Left ventricle myocardium inferior (tissue), 1 donor: Measurements from ENCODE around the gene PKIG. TPM values are rescaled to one million over a fixed set of nuclear protein-coding genes. Genes with fewer than 3 reads are reported as not detected.

Experiments used
- DNase-seq: peaks from one replicate; pipeline ENCODE4 v3.0.0-alpha.2; 2020
- H3K27ac ChIP-seq: fragments of 200-600 bp; replicated peaks from 2 replicates; pipeline ENCODE4 v1.8.0; 2021
- H3K27me3 ChIP-seq: fragments of 200-600 bp; 2 replicates; pipeline ENCODE4 v1.8.0; 2021; ENCODE audit warnings: low read depth
- H3K36me3 ChIP-seq: fragments of 200-600 bp; 2 replicates; pipeline ENCODE4 v1.8.0; 2021
- H3K4me1 ChIP-seq: fragments of 200-600 bp; 2 replicates; pipeline ENCODE4 v1.8.0; 2021
- H3K4me3 ChIP-seq: fragments of 200-600 bp; 2 replicates; pipeline ENCODE4 v1.8.0; 2021; ENCODE audit warnings: mild to moderate bottlenecking, moderate library complexity
- H3K9me3 ChIP-seq: fragments of 200-600 bp; replicated peaks from 2 replicates; pipeline ENCODE4 v1.8.0; 2021
- intact Hi-C: fragments of 100-400 bp; cut with micrococcal nuclease; formaldehyde crosslinking; loops from one replicate; pipeline ENCODE4 v1.11.0; 2022
- total RNA-seq: library from RNA; stranded (reverse); fragmentation: NEBNext Ultra II Directional; extraction: Animal tissue kit (Norgen Biotek cat#: 25700); gene quantifications from one replicate; pipeline ENCODE4 v1.2.1, GENCODE V29; 2021
- TF ChIP-seq, protein P1 (sequence below): fragments of 200-600 bp; IDR thresholded peaks from 2 replicates; pipeline ENCODE4 v1.8.0; 2021; ENCODE audit warnings: antibody characterized with exemption, mild to moderate bottlenecking, borderline replicate concordance
- donor health status: DM: no; HTN: yes; CAD: no; lungs with severe emphysema.

PKIG gene
- total RNA-seq, 1 donor from 2014 or later, result 172 TPM

DNA sequence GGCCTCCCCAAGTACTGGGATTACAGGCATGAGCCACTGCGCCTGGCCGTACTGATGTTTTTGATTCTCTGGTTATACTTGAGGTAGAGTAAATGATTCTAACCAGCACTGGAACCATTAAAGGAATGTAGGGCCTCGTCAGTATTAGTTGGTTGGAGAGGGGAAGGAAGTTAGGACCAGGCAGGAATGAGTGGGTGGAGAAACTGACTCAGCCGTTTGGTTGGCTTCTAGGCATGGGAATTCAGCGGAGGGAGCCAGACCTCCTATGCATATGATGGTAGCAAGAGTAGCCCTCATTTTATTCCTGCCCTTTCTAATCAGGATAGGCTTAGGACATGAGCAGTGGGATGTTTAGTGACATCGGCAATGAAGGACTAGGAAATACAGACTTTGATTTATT lies 41.5 kb upstream of the PKIG start:
- intact Hi-C loops, result no loop called here
- TF ChIP-seq, protein P1, sequence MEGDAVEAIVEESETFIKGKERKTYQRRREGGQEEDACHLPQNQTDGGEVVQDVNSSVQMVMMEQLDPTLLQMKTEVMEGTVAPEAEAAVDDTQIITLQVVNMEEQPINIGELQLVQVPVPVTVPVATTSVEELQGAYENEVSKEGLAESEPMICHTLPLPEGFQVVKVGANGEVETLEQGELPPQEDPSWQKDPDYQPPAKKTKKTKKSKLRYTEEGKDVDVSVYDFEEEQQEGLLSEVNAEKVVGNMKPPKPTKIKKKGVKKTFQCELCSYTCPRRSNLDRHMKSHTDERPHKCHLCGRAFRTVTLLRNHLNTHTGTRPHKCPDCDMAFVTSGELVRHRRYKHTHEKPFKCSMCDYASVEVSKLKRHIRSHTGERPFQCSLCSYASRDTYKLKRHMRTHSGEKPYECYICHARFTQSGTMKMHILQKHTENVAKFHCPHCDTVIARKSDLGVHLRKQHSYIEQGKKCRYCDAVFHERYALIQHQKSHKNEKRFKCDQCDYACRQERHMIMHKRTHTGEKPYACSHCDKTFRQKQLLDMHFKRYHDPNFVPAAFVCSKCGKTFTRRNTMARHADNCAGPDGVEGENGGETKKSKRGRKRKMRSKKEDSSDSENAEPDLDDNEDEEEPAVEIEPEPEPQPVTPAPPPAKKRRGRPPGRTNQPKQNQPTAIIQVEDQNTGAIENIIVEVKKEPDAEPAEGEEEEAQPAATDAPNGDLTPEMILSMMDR, result no peak
- H3K27ac ChIP-seq, result no peak overlapping the region

DNA sequence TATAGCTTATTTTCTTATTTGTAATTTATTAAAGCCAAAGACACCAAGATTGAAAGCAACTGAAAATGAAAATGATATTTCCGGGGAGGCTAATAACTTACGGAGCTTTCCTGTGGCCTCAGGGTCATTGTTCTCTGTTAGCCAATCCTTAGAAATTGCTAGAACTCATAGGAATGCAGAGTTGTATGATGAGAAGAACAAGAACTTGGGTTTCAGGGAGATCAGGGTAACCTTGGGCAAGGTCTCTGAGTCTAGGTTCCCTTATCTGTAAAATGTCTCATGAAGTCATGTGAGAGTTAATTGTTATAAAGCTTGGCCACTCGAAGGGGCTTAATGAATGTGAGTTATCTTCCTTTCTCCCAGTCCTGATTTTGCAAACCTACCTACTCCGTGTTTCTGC lies 40.4 kb upstream of the PKIG start:
- Histone ChIP-seq H3K9me3 (no peaks in the 10 kb centered on the region), H3K4me1 (peaks cover 43% of the 10 kb centered on the region), H3K27me3 (no peaks in the 10 kb centered on the region), H3K27ac (peak overlapping the region; percentile 39), H3K36me3 (no peaks in the 10 kb centered on the region), H3K4me3 (peak overlapping the region; percentile 18)
- no peak for DNase-seq
- TF ChIP-seq, protein P1, result no peak
- intact Hi-C loops, result no loop called here

More for the DNA sequence above, 41.5 kb upstream of the PKIG start:
- DNase-seq, result no peak
- no peak overlapping the region for H3K4me3 ChIP-seq
- H3K9me3 ChIP-seq, result no peaks in the 10 kb centered on the region
- no peaks in the 10 kb centered on the region for H3K27me3 ChIP-seq
- H3K36me3 ChIP-seq, result no peaks in the 10 kb centered on the region
- H3K4me1 ChIP-seq, result peaks cover 43% of the 10 kb centered on the region

DNA sequence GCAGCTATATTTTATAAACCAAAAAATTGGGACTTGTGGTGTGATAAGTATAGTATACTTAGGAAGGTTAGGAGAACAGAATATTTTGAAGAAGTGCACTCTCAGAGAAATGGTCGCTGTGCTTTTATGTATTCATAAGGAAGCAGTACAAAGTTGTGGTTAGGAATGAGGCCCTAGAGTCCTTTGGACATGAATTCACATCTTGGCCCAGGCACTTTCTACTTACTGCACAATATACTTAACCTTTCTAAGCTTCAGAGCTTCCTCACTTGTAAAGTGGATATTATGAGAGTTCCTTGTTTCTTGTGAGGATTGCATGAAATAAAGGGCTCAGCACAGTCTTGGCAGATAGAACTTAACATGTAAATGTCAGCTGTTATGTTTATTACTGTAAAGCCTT lies 39.5 kb upstream of the PKIG start:
- TF ChIP-seq, protein P1, result no peak
- no peak for DNase-seq
- intact Hi-C loops, result no loop called here
- no peaks in the 10 kb centered on the region for H3K9me3 ChIP-seq
- H3K4me1 ChIP-seq, result peaks cover 50% of the 10 kb centered on the region
- H3K27me3 ChIP-seq, result no peaks in the 10 kb centered on the region
- no peak overlapping the region for H3K4me3 ChIP-seq
- H3K27ac ChIP-seq, result peak overlapping the region; percentile 39
- no peaks in the 10 kb centered on the region for H3K36me3 ChIP-seq

DNA sequence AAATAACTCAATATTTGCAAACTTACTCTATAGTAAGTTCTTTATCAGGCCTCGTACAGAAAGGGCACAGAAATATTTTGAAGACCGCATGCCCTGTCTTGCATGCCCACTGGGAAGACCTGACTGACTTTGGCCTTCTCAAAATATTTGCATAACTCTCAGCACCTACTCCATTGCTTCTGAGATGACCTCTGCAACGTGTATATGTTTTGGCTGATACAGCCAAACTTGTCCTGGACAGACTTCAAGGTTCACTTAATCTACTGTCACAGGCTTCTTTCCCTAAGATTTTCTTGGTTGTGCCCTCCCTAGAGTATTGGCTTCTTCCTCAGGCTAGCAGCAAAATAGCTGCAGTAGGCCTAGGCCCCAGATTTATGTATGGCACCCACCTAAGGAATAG lies 39.0 kb upstream of the PKIG start:
- H3K27me3 ChIP-seq, result no peaks in the 10 kb centered on the region
- DNase-seq, result no peak
- no peaks in the 10 kb centered on the region for H3K9me3 ChIP-seq
- H3K36me3 ChIP-seq, result no peaks in the 10 kb centered on the region
- peaks cover 55% of the 10 kb centered on the region for H3K4me1 ChIP-seq
- H3K27ac ChIP-seq, result no peak overlapping the region
- intact Hi-C loops, result no loop called here
- TF ChIP-seq, protein P1, result no peak
- no peak overlapping the region for H3K4me3 ChIP-seq

DNA sequence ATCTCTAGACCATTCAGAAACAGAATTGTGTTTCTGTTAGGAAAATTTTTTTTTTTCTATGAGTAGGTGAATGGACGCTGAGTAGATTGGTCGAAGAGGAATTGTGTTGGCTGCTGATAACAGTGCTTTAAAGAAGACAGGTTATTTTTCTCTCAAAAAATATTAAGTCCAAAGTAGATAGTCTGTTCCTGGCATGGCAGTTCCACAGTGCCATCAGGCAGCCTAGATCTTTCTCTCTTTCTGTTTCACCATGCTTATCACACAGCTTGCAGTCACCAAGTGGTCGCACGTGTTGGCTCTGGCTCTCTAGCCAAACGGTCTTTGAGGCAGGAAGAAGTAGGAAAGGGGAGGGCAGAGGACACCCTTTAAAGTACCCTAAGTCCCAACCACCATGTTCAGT lies 38.1 kb upstream of the PKIG start:
- H3K4me1 ChIP-seq, result peaks cover 57% of the 10 kb centered on the region
- no peaks in the 10 kb centered on the region for H3K9me3 ChIP-seq
- TF ChIP-seq, protein P1, result no peak
- no peaks in the 10 kb centered on the region for H3K27me3 ChIP-seq
- no peak overlapping the region for H3K4me3 ChIP-seq
- H3K36me3 ChIP-seq, result no peaks in the 10 kb centered on the region
- intact Hi-C loops, result no loop called here
- DNase-seq, result no peak
- no peak overlapping the region for H3K27ac ChIP-seq

DNA sequence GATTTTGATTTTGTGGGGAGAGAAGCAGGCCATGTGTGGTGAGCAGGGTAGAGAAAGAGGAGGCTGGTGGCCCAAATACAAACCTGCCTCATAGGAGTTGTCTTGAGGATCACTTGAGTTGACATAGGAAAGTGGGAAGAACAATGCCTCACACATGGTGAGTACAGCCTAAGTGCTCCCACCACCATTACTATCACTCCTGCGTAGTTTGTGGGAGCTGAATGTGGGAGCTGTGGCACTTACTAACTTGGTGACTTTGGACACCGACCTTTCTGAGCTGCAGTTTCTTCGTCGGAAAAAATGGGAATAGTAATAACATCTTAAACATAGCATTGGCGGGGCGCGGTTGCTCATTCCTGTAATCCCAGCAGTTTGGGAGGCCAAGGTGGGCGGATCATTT lies 35.0 kb upstream of the PKIG start:
- DNase-seq, result no peak
- peak overlapping the region; percentile 80 for H3K27ac ChIP-seq
- no peaks in the 10 kb centered on the region for H3K36me3 ChIP-seq
- no peaks in the 10 kb centered on the region for H3K9me3 ChIP-seq
- H3K4me1 ChIP-seq, result peaks cover 55% of the 10 kb centered on the region
- no peaks in the 10 kb centered on the region for H3K27me3 ChIP-seq
- intact Hi-C loops, result no loop called here
- H3K4me3 ChIP-seq, result no peak overlapping the region
- TF ChIP-seq, protein P1, result no peak
